ENCODE measurements around the gene CIB1. TPM values are rescaled to one million over a fixed set of nuclear protein-coding genes. Genes with fewer than 3 reads are reported as not detected.

CIB1 gene
- total RNA-seq, 6 experiments from 2014 or later: 43.4 to 83.0 (median 51.0) TPM

- Histone ChIP-seq H3K27ac (no peak overlapping the region), H3K36me3 (peaks cover 14 to 77% (median 42%) of the 10 kb centered on the region in 4 donors), H3K27me3 (no peaks in the 10 kb centered on the region), H3K9me3 (no peaks in the 10 kb centered on the region), H3K4me3 (no peak overlapping the region), H3K4me1 (peaks cover 0 to 32% (median 15%) of the 10 kb centered on the region in 4 donors)
- intact Hi-C loops (cut with DNase I): loop anchor here in 1 of 2 donors (10.0 kb wide), 1 partner anchor 83 kb away; no protein-coding TSS in a partner anchor
- TF ChIP-seq CTCF (IDR thresholded peaks at IDR 0.05) (no peak), POLR2A (IDR thresholded peaks at IDR 0.05) (no peak)
- DNase-seq: no peak
- WGBS (ENCODE audit: insufficient coverage, low coverage, low lambda C conversion rate, missing lambda C conversion rate): 100% methylated on average over 1 of the region's 7 CpGs
- ATAC-seq: no peak
Observed at GRCh38 chr15:90227336-90227735, 6.4 kb downstream of the CIB1 start.

- Histone ChIP-seq H3K4me3 (no peak overlapping the region), H3K4me1 (peaks cover 0 to 24% (median 7%) of the 10 kb centered on the region in 4 donors), H3K27me3 (no peaks in the 10 kb centered on the region), H3K27ac (no peak overlapping the region), H3K9me3 (no peaks in the 10 kb centered on the region), H3K36me3 (peaks cover 14 to 83% (median 42%) of the 10 kb centered on the region in 4 donors)
- no peak for DNase-seq
- WGBS (ENCODE audit: insufficient coverage, low coverage, low lambda C conversion rate, missing lambda C conversion rate): 70% methylated on average over 7 of the region's 18 CpGs
- TF ChIP-seq POLR2A (IDR thresholded peaks at IDR 0.05) (no peak), CTCF (IDR thresholded peaks at IDR 0.05) (no peak)
- intact Hi-C loops (cut with DNase I): loop anchor here in 1 of 2 donors (10.0 kb wide), 1 partner anchor 81 kb away; no protein-coding TSS in a partner anchor
- ATAC-seq: no peak
Observed at GRCh38 chr15:90225504-90226234, 8.1 kb downstream of the CIB1 start.

GRCh38 chr15:90225047-90225446, 8.7 kb downstream of the CIB1 start:
- Histone ChIP-seq H3K27ac (no peak overlapping the region), H3K36me3 (peaks cover 12 to 78% (median 39%) of the 10 kb centered on the region in 4 donors), H3K9me3 (no peaks in the 10 kb centered on the region), H3K27me3 (no peaks in the 10 kb centered on the region), H3K4me3 (no peak overlapping the region), H3K4me1 (peaks cover 0 to 20% (median 4%) of the 10 kb centered on the region in 4 donors)
- WGBS (ENCODE audit: insufficient coverage, low coverage, low lambda C conversion rate, missing lambda C conversion rate): 77% methylated on average over 3 of the region's 17 CpGs
- TF ChIP-seq POLR2A (IDR thresholded peaks at IDR 0.05): no peak
- no peak for TF ChIP-seq CTCF (IDR thresholded peaks at IDR 0.05)
- DNase-seq: no peak
- intact Hi-C loops (cut with DNase I): loop anchor here in 1 of 2 donors (10.0 kb wide), 1 partner anchor 80 kb away; no protein-coding TSS in a partner anchor
- ATAC-seq: no peak

- no peak for DNase-seq
- intact Hi-C loops (cut with DNase I): loop anchor here in 1 of 2 donors (10.0 kb wide), 1 partner anchor 79 kb away; no protein-coding TSS in a partner anchor
Observed at GRCh38 chr15:90223441-90224165, 10.1 kb downstream of the CIB1 start.

More at GRCh38 chr15:90223441-90224165, 10.1 kb downstream of the CIB1 start:
- WGBS (ENCODE audit: insufficient coverage, low coverage, low lambda C conversion rate, missing lambda C conversion rate): 76% methylated on average over 5 of the region's 22 CpGs
- peaks cover 11 to 69% (median 33%) of the 10 kb centered on the region in 4 donors for H3K36me3 ChIP-seq
- ATAC-seq: no peak
- no peaks in the 10 kb centered on the region for H3K27me3 ChIP-seq
- no peak overlapping the region for H3K4me3 ChIP-seq
- no peaks in the 10 kb centered on the region for H3K9me3 ChIP-seq
- no peak for TF ChIP-seq CTCF (IDR thresholded peaks at IDR 0.05)
- TF ChIP-seq POLR2A (IDR thresholded peaks at IDR 0.05): no peak
- no peak overlapping the region for H3K27ac ChIP-seq
- H3K4me1 ChIP-seq: peaks cover 0 to 11% (median 0%) of the 10 kb centered on the region in 4 donors

All from right lobe of liver (tissue), 6 donors.